Epithelial cell of proximal tubule (primary cell): ENCODE results near the gene ALDH4A1. TPM values are rescaled to one million over a fixed set of nuclear protein-coding genes. Genes with fewer than 3 reads are reported as not detected.

Experiments used
- DNase-seq: peaks from one replicate; pipeline ENCODE4 v3.0.0-alpha.2; 2011; ENCODE audit warnings: low read depth
- H3K4me3 ChIP-seq: 2 replicates; pipeline ENCODE4 v1.5.1; 2011; ENCODE audit warnings: low read depth, mild to moderate bottlenecking, low read length
- total RNA-seq: library from RNA; depleted of rRNA; stranded (reverse); fragments of >200 nt; gene quantifications from 2 replicates; pipeline ENCODE4 v1.2.3, GENCODE V29; 2015
- TF ChIP-seq, protein P1 (sequence below): conservative IDR thresholded peaks from 2 replicates; pipeline ENCODE4 v1.5.1; 2012; ENCODE audit warnings: low read depth, mild to moderate bottlenecking, low read length

ALDH4A1 gene
- total RNA-seq, 1 donor from 2014 or later = 15.2 TPM

DNA sequence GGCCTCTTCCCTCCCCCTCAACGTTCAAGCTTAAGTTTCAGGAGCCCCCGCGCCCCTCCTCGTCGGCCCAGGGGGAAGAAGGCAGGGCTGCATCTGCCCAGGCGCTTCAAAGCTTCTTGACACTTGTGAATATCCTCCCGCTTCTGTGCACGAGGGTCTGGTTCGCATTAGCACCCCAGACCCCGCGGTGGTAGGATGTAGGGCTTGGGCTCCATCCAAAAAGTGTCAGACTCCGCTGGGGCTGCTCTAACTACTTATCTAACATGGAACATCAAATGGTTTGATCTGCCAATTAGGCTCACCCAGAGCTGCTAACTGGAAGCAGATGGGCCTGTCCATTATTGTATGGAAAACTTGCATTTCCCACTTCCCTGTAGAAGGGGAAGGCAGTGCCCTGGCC, 71.8 kb downstream of the ALDH4A1 start:
- no peak overlapping the region for H3K4me3 ChIP-seq
- DNase-seq = no peak
- TF ChIP-seq, protein P1, sequence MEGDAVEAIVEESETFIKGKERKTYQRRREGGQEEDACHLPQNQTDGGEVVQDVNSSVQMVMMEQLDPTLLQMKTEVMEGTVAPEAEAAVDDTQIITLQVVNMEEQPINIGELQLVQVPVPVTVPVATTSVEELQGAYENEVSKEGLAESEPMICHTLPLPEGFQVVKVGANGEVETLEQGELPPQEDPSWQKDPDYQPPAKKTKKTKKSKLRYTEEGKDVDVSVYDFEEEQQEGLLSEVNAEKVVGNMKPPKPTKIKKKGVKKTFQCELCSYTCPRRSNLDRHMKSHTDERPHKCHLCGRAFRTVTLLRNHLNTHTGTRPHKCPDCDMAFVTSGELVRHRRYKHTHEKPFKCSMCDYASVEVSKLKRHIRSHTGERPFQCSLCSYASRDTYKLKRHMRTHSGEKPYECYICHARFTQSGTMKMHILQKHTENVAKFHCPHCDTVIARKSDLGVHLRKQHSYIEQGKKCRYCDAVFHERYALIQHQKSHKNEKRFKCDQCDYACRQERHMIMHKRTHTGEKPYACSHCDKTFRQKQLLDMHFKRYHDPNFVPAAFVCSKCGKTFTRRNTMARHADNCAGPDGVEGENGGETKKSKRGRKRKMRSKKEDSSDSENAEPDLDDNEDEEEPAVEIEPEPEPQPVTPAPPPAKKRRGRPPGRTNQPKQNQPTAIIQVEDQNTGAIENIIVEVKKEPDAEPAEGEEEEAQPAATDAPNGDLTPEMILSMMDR = no peak

DNA sequence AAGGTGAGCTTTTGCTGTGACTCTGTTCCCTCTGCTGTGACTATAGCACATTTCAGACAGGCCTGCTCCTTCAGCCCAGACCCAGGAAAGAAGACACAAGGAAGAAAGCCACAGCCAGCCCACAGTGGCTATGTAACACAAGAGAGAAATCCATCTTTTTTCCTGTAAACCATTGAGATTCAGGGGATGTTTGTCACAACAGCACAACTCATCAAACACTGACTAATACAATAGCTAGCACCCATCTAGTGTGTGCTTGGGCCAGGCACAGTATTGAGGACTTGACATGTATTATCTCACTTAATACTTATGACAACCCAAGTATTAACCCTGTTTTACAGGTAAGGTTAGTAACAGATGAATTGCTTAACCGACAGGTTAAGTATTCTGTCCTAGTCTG, 72.7 kb downstream of the ALDH4A1 start:
- no peak for DNase-seq
- H3K4me3 ChIP-seq = no peak overlapping the region
- TF ChIP-seq, protein P1 = no peak

DNA sequence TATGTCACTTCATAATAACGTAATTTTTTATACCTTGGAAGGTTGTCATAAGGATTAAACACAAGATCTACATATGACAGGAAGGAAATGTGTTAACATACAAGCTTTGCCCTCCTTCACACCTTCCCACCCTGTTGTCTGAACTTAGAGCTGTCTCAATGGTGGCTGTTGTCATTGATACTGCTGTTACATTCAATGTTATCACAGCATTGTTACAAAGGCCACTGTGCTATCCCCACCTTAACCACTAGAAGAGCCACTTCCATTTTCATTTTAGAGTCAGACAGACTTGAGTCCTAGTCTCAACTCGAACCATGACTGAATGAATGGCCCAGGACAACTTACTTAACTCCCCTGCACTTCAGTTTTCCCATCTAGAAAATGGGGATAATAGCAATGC, 74.1 kb downstream of the ALDH4A1 start:
- no peak overlapping the region for H3K4me3 ChIP-seq
- TF ChIP-seq, protein P1 = no peak
- no peak for DNase-seq

DNA sequence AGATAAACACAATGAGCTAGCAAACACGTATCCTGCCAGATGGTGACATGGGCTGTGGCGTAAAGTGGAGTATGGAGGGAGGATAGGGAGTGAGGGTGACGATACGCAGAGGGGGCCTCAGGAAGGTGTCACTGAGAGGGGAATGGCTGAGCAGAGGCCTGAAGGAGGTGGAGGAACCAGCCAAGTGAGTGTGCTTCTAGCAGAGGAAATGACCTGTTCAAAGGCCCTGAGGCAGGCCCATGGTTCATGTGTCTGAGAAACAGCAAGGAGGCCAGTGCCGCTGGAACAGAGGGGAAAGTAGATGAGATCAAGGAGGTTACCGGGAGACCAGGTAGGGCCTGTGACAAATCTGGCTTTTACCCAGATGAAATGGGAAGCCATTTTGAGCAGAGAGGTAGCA, 78.9 kb downstream of the ALDH4A1 start:
- DNase-seq = no peak
- no peak overlapping the region for H3K4me3 ChIP-seq
- TF ChIP-seq, protein P1 = no peak

Other genes starting within 250 kb of the ALDH4A1 start
- not detected in 2 replicates for gene TAS1R2, start 42.9 kb downstream of the ALDH4A1 start, total RNA-seq
- 61.8 and 107 TPM in 2 replicates for gene IFFO2, start 54.1 kb upstream of the ALDH4A1 start, total RNA-seq